WTC11 (cell line): ENCODE data around the gene HAO1.

Experiments used
- CTCF ChIP-seq: fragments of 200-600 bp; IDR thresholded peaks from 2 replicates; pipeline ENCODE4 v1.8.0; 2022; ENCODE audit warnings: antibody characterized with exemption
- ZNF263 ChIP-seq: sonication (generic); formaldehyde crosslinking; IDR thresholded peaks from 2 replicates; pipeline ENCODE4 v1.8.1; 2022; ENCODE audit warnings: low read depth, mild to moderate bottlenecking, moderate library complexity, missing genetic modification reagents

GRCh38 chr20:7939663-7940062 lies 595 bp downstream of the HAO1 start:
- TF ChIP-seq ZNF263 (CRISPR knock-in tag) (no peak), CTCF (no peak)
